HepG2 (cell line): ENCODE results near the gene PRDM7. TPM values are rescaled to one million over a fixed set of nuclear protein-coding genes. Genes with fewer than 3 reads are reported as not detected.

Experiments used
- BORCS8-MEF2B ChIP-seq: sonication (generic); formaldehyde crosslinking; IDR thresholded peaks from 2 replicates; pipeline ENCODE4 v1.8.0; 2022; ENCODE audit warnings: mild to moderate bottlenecking, missing genetic modification reagents
- CHCHD3 ChIP-seq: sonication (generic); formaldehyde crosslinking; IDR thresholded peaks from 2 replicates; pipeline ENCODE4 v1.8.0; 2022; ENCODE audit warnings: mild to moderate bottlenecking, missing genetic modification reagents, moderate library complexity
- HDAC1 ChIP-seq: sonication (generic); formaldehyde crosslinking; IDR thresholded peaks from 2 replicates; pipeline ENCODE4 v1.5.1; 2020; ENCODE audit warnings: mild to moderate bottlenecking, missing genetic modification reagents
- HNRNPK ChIP-seq: fragments of 200-400 bp; formaldehyde crosslinking; IDR thresholded peaks from 2 replicates; pipeline ENCODE4 v1.6.1; 2018; ENCODE audit warnings: low read length, low read depth, moderate library complexity, mild to moderate bottlenecking; ENCODE audit not compliant: poor library complexity, severe bottlenecking
- IRX3 ChIP-seq: sonication (generic); formaldehyde crosslinking; IDR thresholded peaks from 2 replicates; pipeline ENCODE4 v1.8.1; 2023; ENCODE audit warnings: mild to moderate bottlenecking, low read depth, missing genetic modification reagents, borderline replicate concordance
- MAX ChIP-seq: IDR thresholded peaks from 2 replicates; pipeline ENCODE4 v1.6.1; 2012; ENCODE audit warnings: inconsistent platforms
- PHF5A ChIP-seq: IDR thresholded peaks from one replicate; pipeline ENCODE4 v1.6.1; 2018; ENCODE audit warnings: low read depth, missing genetic modification reagents; ENCODE audit not compliant: unreplicated experiment
- RBM22 ChIP-seq: fragments of 200-400 bp; formaldehyde crosslinking; optimal IDR thresholded peaks from 2 replicates; pipeline ENCODE3; 2017; ENCODE audit warnings: mild to moderate bottlenecking, low read length, moderate library complexity
- SCMH1 ChIP-seq: sonication (generic); formaldehyde crosslinking; IDR thresholded peaks from 2 replicates; pipeline ENCODE4 v1.9.0; 2021; ENCODE audit warnings: missing genetic modification reagents, mild to moderate bottlenecking, borderline replicate concordance
- TOPORS ChIP-seq: sonication (generic); formaldehyde crosslinking; IDR thresholded peaks from 2 replicates; pipeline ENCODE4 v1.8.0; 2023; ENCODE audit warnings: mild to moderate bottlenecking, missing genetic modification reagents
- ZNF121 ChIP-seq: sonication (generic); formaldehyde crosslinking; IDR thresholded peaks from 2 replicates; pipeline ENCODE4 v1.5.0; 2020; ENCODE audit warnings: mild to moderate bottlenecking, missing genetic modification reagents
- ZNF501 ChIP-seq: sonication (generic); formaldehyde crosslinking; IDR thresholded peaks from 2 replicates; pipeline ENCODE4 v1.5.1; 2020; ENCODE audit warnings: mild to moderate bottlenecking, moderate library complexity, missing genetic modification reagents
- ZNF589 ChIP-seq: sonication (generic); formaldehyde crosslinking; conservative IDR thresholded peaks from 2 replicates; pipeline ENCODE4 v1.8.0; 2022; ENCODE audit warnings: mild to moderate bottlenecking, moderate library complexity, missing genetic modification reagents
- ZNF678 ChIP-seq: sonication (generic); formaldehyde crosslinking; IDR thresholded peaks from 2 replicates; pipeline ENCODE4 v1.4.0; 2020; ENCODE audit warnings: mild to moderate bottlenecking, missing genetic modification reagents
- ZNF775 ChIP-seq: sonication (generic); formaldehyde crosslinking; IDR thresholded peaks from 2 replicates; pipeline ENCODE4 v1.4.0; 2020; ENCODE audit warnings: missing genetic modification reagents, mild to moderate bottlenecking, moderate library complexity, borderline replicate concordance
- ZZZ3 ChIP-seq: sonication (generic); formaldehyde crosslinking; IDR thresholded peaks from 2 replicates; pipeline ENCODE4 v1.4.0; 2020; ENCODE audit warnings: missing genetic modification reagents, mild to moderate bottlenecking, borderline replicate concordance
- polyA plus RNA-seq, 8 experiments: library from polyadenylated mRNA; depleted of rRNA in 3 of 8; stranded (reverse) in 7 of 8; unstranded in 1 of 8; fragments of >200 nt; fragmentation: Illumina TruSeq in 4 of 8; extraction: Trizol in 4 of 8; gene quantifications; 2 replicates each; pipeline versions ENCODE4 v1.2.1 to v1.2.3, GENCODE V29; 2011 to 2016; ENCODE audit warnings: low read depth in 4 of 8, missing spikeins in 1 of 8, mixed read lengths in 1 of 8; ENCODE audit not compliant: insufficient read depth in 1 of 8
- total RNA-seq, 5 experiments: library from RNA; depleted of rRNA; stranded (reverse); fragments of >200 nt; fragmentation: Illumina TruSeq; extraction: Trizol; gene quantifications; 2 replicates each; pipeline ENCODE4 v1.2.3, GENCODE V29; 2016; ENCODE audit warnings: low read depth in 1 of 5
- TF ChIP-seq, protein P1 (sequence below): IDR thresholded peaks from 2 replicates; pipeline ENCODE4 v1.6.1; 2016; ENCODE audit warnings: missing genetic modification reagents, missing compliant biosample characterization
- TF ChIP-seq, protein P2 (sequence below): sonication (generic); formaldehyde crosslinking; IDR thresholded peaks from 2 replicates; pipeline ENCODE4 v1.5.1; 2020; ENCODE audit warnings: mild to moderate bottlenecking, missing genetic modification reagents, moderate library complexity
- TF ChIP-seq, protein P3 (sequence below): sonication (generic); formaldehyde crosslinking; IDR thresholded peaks from 2 replicates; pipeline ENCODE4 v1.5.0; 2020; ENCODE audit warnings: missing genetic modification reagents
- TF ChIP-seq, protein P4 (sequence below): IDR thresholded peaks from 2 replicates; pipeline ENCODE4 v1.6.1; 2016

Gene PRDM7
- total and polyA plus RNA-seq, 2 of the 13 experiments (the other 11 are each of a cell fraction or from before 2014, with no cell fraction given) = not detected

DNA sequence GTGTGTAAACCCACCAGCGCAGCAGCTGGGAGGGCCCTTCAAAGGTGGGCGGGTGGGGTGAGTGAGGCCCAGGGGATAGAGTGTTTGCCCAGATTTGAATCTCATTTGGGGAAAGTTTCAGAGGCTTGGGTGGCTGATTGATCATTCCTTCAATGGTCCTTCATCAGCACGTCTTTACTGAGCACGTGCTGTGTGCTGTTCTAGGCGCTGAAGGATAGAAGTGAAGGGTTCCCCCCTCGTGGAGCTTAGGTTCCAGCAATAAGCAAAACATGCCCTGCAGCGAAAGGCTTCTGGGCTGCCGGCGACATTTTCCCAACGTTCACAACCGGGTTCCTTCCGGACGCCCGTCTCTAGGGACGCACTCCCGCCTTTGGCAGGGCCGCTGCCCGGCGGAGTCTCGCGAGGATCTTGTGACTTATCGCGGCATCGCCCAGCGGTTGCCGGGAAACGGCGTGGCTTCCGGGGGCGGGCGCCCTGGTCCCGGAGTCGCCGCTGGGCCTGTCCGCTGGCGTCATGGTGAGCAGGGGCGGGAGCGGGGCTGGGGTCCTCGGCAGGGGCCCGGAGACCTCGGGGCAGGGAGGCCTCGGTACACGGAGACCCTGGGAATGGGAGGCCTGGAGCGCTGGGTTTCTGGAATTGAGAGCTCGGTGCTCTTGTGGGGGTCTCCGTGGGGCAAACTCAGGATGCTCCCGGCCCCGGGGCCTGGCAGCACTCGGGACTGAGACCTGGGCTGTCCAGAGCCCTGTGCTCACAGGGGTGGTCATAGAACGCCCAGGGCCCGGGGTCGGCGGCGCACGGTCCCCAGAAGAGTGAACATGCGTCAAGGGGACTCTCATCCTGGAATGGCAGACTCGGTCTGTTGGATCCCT is 54.7 kb downstream of the PRDM7 start (continued):
- peak; percentile 85; the same call in 1 of the 2 replicates for TF ChIP-seq IRX3 (CRISPR knock-in tag)
- no peak for TF ChIP-seq ZNF121 (CRISPR knock-in tag)
- TF ChIP-seq RBM22 = peak; percentile 75
- TF ChIP-seq, protein P1, sequence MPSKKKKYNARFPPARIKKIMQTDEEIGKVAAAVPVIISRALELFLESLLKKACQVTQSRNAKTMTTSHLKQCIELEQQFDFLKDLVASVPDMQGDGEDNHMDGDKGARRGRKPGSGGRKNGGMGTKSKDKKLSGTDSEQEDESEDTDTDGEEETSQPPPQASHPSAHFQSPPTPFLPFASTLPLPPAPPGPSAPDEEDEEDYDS (CRISPR knock-in tag) = peak; percentile 72
- TF ChIP-seq ZZZ3 (CRISPR knock-in tag) = peak; percentile 81; the same call in 1 of the 2 replicates
- TF ChIP-seq CHCHD3 = 0 out of 2 replicates have a peak, but pooled peaks have one; percentile 36
- TF ChIP-seq, protein P2, sequence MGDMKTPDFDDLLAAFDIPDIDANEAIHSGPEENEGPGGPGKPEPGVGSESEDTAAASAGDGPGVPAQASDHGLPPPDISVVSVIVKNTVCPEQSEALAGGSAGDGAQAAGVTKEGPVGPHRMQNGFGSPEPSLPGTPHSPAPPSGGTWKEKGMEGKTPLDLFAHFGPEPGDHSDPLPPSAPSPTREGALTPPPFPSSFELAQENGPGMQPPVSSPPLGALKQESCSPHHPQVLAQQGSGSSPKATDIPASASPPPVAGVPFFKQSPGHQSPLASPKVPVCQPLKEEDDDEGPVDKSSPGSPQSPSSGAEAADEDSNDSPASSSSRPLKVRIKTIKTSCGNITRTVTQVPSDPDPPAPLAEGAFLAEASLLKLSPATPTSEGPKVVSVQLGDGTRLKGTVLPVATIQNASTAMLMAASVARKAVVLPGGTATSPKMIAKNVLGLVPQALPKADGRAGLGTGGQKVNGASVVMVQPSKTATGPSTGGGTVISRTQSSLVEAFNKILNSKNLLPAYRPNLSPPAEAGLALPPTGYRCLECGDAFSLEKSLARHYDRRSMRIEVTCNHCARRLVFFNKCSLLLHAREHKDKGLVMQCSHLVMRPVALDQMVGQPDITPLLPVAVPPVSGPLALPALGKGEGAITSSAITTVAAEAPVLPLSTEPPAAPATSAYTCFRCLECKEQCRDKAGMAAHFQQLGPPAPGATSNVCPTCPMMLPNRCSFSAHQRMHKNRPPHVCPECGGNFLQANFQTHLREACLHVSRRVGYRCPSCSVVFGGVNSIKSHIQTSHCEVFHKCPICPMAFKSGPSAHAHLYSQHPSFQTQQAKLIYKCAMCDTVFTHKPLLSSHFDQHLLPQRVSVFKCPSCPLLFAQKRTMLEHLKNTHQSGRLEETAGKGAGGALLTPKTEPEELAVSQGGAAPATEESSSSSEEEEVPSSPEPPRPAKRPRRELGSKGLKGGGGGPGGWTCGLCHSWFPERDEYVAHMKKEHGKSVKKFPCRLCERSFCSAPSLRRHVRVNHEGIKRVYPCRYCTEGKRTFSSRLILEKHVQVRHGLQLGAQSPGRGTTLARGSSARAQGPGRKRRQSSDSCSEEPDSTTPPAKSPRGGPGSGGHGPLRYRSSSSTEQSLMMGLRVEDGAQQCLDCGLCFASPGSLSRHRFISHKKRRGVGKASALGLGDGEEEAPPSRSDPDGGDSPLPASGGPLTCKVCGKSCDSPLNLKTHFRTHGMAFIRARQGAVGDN (CRISPR knock-in tag) = peak; percentile 95
- TF ChIP-seq, protein P3, sequence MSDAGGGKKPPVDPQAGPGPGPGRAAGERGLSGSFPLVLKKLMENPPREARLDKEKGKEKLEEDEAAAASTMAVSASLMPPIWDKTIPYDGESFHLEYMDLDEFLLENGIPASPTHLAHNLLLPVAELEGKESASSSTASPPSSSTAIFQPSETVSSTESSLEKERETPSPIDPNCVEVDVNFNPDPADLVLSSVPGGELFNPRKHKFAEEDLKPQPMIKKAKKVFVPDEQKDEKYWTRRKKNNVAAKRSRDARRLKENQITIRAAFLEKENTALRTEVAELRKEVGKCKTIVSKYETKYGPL (CRISPR knock-in tag) = 0 out of 2 replicates have a peak, but pooled peaks have one; percentile 15
- 0 out of 2 replicates have a peak, but pooled peaks have one; percentile 15 for TF ChIP-seq TOPORS
- peak; percentile 28 for TF ChIP-seq HNRNPK
- peak; percentile 82 for TF ChIP-seq ZNF501 (CRISPR knock-in tag)
- TF ChIP-seq BORCS8-MEF2B (CRISPR knock-in tag) = peak; percentile 38; the same call in 1 of the 2 replicates
- peak; percentile 98 for TF ChIP-seq HDAC1 (CRISPR knock-in tag)
- peak; percentile 97 for TF ChIP-seq PHF5A (CRISPR knock-in tag)
- TF ChIP-seq ZNF775 (CRISPR knock-in tag) = 0 out of 2 replicates have a peak, but pooled peaks have one; percentile 69
- no peak for TF ChIP-seq ZNF678 (CRISPR knock-in tag)
- peak; percentile 79 for TF ChIP-seq MAX
- TF ChIP-seq SCMH1 (CRISPR knock-in tag) = no peak
- no peak for TF ChIP-seq ZNF589 (CRISPR knock-in tag)
- TF ChIP-seq, protein P4, sequence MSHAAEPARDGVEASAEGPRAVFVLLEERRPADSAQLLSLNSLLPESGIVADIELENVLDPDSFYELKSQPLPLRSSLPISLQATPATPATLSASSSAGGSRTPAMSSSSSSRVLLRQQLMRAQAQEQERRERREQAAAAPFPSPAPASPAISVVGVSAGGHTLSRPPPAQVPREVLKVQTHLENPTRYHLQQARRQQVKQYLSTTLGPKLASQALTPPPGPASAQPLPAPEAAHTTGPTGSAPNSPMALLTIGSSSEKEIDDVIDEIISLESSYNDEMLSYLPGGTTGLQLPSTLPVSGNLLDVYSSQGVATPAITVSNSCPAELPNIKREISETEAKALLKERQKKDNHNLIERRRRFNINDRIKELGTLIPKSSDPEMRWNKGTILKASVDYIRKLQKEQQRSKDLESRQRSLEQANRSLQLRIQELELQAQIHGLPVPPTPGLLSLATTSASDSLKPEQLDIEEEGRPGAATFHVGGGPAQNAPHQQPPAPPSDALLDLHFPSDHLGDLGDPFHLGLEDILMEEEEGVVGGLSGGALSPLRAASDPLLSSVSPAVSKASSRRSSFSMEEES = peak; percentile 66; the same call in 1 of the 2 replicates
